Right lobe of liver (tissue), 5 donors: ENCODE results near the gene SAT2. TPM values are rescaled to one million over a fixed set of nuclear protein-coding genes. Genes with fewer than 3 reads are reported as not detected.

ENCODE experiments used
- small RNA-seq, 2 experiments: library from RNA; depleted of rRNA; stranded (forward); fragments of <200 nt; gene quantifications; one replicate each; pipeline ENCODE3, GENCODE V24; 2016
- total RNA-seq, 6 experiments: library from RNA; depleted of rRNA in 2 of 6; stranded (reverse); fragments of >200 nt in 2 of 6; fragmentation: NEBNext Ultra II Directional in 3 of 6; extraction: Animal tissue kit (Norgen Biotek cat#: 25700) in 3 of 6; gene quantifications; one replicate each; pipeline versions ENCODE4 v1.1.0 to v1.2.4, GENCODE V29; 2016 to 2023
- donor health status: DM: no; HTN: no; CAD: no.
- donor health status: DM: no; HTN: no; CAD: no.
- donor health status: DM: no; HTN: yes; CAD: no.
- donor health status: DM: no; HTN: yes; CAD: no.

SAT2 gene
- total RNA-seq, 6 experiments from 2014 or later = 99.3 to 187 (median 120) TPM

Small RNAs within 50 kb of the gene (small RNA-seq; reads per million reads assigned to genes)
- gene CD68 = 0 reads per million in 2 experiments
- gene SNORD10 = 0 reads per million in 2 experiments

Other genes with a start within 250 kb of the SAT2 start
- 1 to 10 TPM; 2.9 to 5.1 (median 4.0) TPM for gene TNK1, start 246.7 kb downstream of the SAT2 start, total RNA-seq
- 1 to 10 TPM; 5.5 to 8.9 (median 6.4) TPM for gene PLSCR3, start 233.3 kb downstream of the SAT2 start, total RNA-seq
- 10 to 100 TPM; 56.4 to 95.4 (median 68.9) TPM for gene TMEM256, start 223.7 kb downstream of the SAT2 start, total RNA-seq
- gene NLGN2, start 220.0 kb downstream of the SAT2 start, total RNA-seq = 1 to 10 TPM; 1.3 to 5.3 (median 3.0) TPM
- gene SPEM1, start 207.5 kb downstream of the SAT2 start, total RNA-seq = not detected
- not detected for gene SPEM2, start 202.2 kb downstream of the SAT2 start, total RNA-seq
- gene SPEM3, start 199.0 kb downstream of the SAT2 start, total RNA-seq = not detected
- gene TMEM102, start 192.4 kb downstream of the SAT2 start, total RNA-seq = 1 to 10 TPM; 2.3 to 8.4 (median 4.0) TPM
- under 1 TPM in 5 of 6 experiments, not detected in 1; 0.37 to 0.84 (median 0.68) TPM for gene FGF11, start 188.3 kb downstream of the SAT2 start, total RNA-seq
- gene CHRNB1, start 182.8 kb downstream of the SAT2 start, total RNA-seq = 10 to 100 TPM in 2 of 6 experiments, 1 to 10 TPM in 4; 6.0 to 12.3 (median 8.2) TPM
- gene ZBTB4, start 148.2 kb downstream of the SAT2 start, total RNA-seq = 10 to 100 TPM in 1 of 6 experiments, 1 to 10 TPM in 5; 5.7 to 10.5 (median 7.9) TPM
- not detected for gene SLC35G6, start 146.4 kb downstream of the SAT2 start, total RNA-seq
- 10 to 100 TPM; 36.1 to 49.9 (median 46.0) TPM for gene POLR2A, start 143.5 kb downstream of the SAT2 start, total RNA-seq
- gene TNFSF12, start 78.8 kb downstream of the SAT2 start, total RNA-seq = 10 to 100 TPM in 4 of 6 experiments, 1 to 10 TPM in 2; 6.1 to 14.7 (median 11.4) TPM
- 10 to 100 TPM in 2 of 6 experiments, 1 to 10 TPM in 4; 4.3 to 13.0 (median 6.2) TPM for gene TNFSF13, start 69.1 kb downstream of the SAT2 start, total RNA-seq
- gene SENP3, start 65.9 kb downstream of the SAT2 start, total RNA-seq = 10 to 100 TPM; 12.3 to 33.9 (median 15.1) TPM
- 100 to 1,000 TPM in 1 of 6 experiments, 10 to 100 TPM in 5; 31.6 to 179 (median 51.1) TPM for gene CD68, start 48.2 kb downstream of the SAT2 start, total RNA-seq
- gene MPDU1, start 44.0 kb downstream of the SAT2 start, total RNA-seq = 100 to 1,000 TPM in 2 of 6 experiments, 10 to 100 TPM in 4; 54.2 to 199 (median 63.3) TPM
- gene SOX15, start 37.7 kb downstream of the SAT2 start, total RNA-seq = not detected
- 10 to 100 TPM; 14.3 to 23.2 (median 16.7) TPM for gene FXR2, start 12.9 kb downstream of the SAT2 start, total RNA-seq
- gene SHBG, start 2.3 kb upstream of the SAT2 start, total RNA-seq = 10 to 100 TPM in 5 of 6 experiments, 1 to 10 TPM in 1; 2.4 to 70.2 (median 15.4) TPM
- gene ATP1B2, start 23.1 kb upstream of the SAT2 start, total RNA-seq = 1 to 10 TPM in 3 of 6 experiments, under 1 TPM in 3; 0.43 to 1.7 (median 0.91) TPM
- 10 to 100 TPM; 12.9 to 30.0 (median 23.0) TPM for gene TP53, start 59.7 kb upstream of the SAT2 start, total RNA-seq
- 1 to 10 TPM; 1.9 to 3.8 (median 3.0) TPM for gene WRAP53, start 60.7 kb upstream of the SAT2 start, total RNA-seq
- gene EFNB3, start 77.4 kb upstream of the SAT2 start, total RNA-seq = 1 to 10 TPM in 1 of 6 experiments, under 1 TPM in 5; 0.26 to 1.1 (median 0.83) TPM
- under 1 TPM; 0.12 to 0.38 (median 0.27) TPM for gene DNAH2, start 89.9 kb upstream of the SAT2 start, total RNA-seq
- gene KDM6B, start 206.4 kb upstream of the SAT2 start, total RNA-seq = 10 to 100 TPM in 4 of 6 experiments, 1 to 10 TPM in 2; 6.1 to 12.8 (median 10.9) TPM
- gene TMEM88, start 227.2 kb upstream of the SAT2 start, total RNA-seq = 1 to 10 TPM in 4 of 6 experiments, under 1 TPM in 2; 0.74 to 2.4 (median 1.2) TPM
- 10 to 100 TPM; 27.2 to 43.0 (median 30.8) TPM for gene NAA38, start 229.7 kb upstream of the SAT2 start, total RNA-seq
- gene CYB5D1, start 230.2 kb upstream of the SAT2 start, total RNA-seq = 10 to 100 TPM in 1 of 6 experiments, 1 to 10 TPM in 5; 6.0 to 11.7 (median 7.4) TPM